GM23338 (cell line): Measurements from ENCODE around the gene PHACTR2. TPM values are rescaled to one million over a fixed set of nuclear protein-coding genes. Genes with fewer than 3 reads are reported as not detected.

Experiments
- ATAC-seq: fragments of 200-7000 bp; cut with Tn5 transposase; 3 replicates; pipeline ENCODE4 v1.9.1; 2020
- DNase-seq: peaks from one replicate; pipeline ENCODE4 v3.0.0-alpha.2; 2015; ENCODE audit warnings: low spot score
- H2AFZ ChIP-seq: fragments of 200-600 bp; sonication (generic); 2 replicates; pipeline ENCODE4 v1.8.0; 2016; ENCODE audit warnings: antibody characterized with exemption, mild to moderate bottlenecking, moderate library complexity
- H3F3A ChIP-seq: fragments of 200-600 bp; sonication (generic); replicated peaks from 2 replicates; pipeline ENCODE4 v1.8.0; 2017; ENCODE audit warnings: antibody characterized with exemption, mixed run types, low read depth
- H3K27ac ChIP-seq: fragments of 200-600 bp; sonication (generic); 2 replicates; pipeline ENCODE4 v1.6.1; 2016; ENCODE audit warnings: low read depth
- H3K27me3 ChIP-seq: fragments of 200-600 bp; sonication (generic); 2 replicates; pipeline ENCODE4 v1.8.0; 2016; ENCODE audit warnings: mild to moderate bottlenecking, mixed run types, moderate library complexity; ENCODE audit not compliant: insufficient read depth
- H3K36me3 ChIP-seq: fragments of 200-600 bp; sonication (generic); 2 replicates; pipeline ENCODE4 v1.8.0; 2016; ENCODE audit warnings: mild to moderate bottlenecking; ENCODE audit not compliant: insufficient read depth
- H3K4me1 ChIP-seq: fragments of 200-600 bp; sonication (generic); 2 replicates; pipeline ENCODE4 v1.8.0; 2016; ENCODE audit warnings: mild to moderate bottlenecking, moderate library complexity; ENCODE audit not compliant: insufficient read depth
- H3K4me2 ChIP-seq: fragments of 200-600 bp; sonication (generic); 2 replicates; pipeline ENCODE4 v1.7.1; 2017; ENCODE audit warnings: mixed run types
- H3K4me3 ChIP-seq: fragments of 200-600 bp; sonication (generic); 2 replicates; pipeline ENCODE4 v1.6.1; 2016; ENCODE audit warnings: mixed run types
- H3K79me2 ChIP-seq: fragments of 200-600 bp; sonication (generic); replicated peaks from 2 replicates; pipeline ENCODE4 v1.8.0; 2017; ENCODE audit warnings: mild to moderate bottlenecking; ENCODE audit not compliant: insufficient read depth
- H3K9me2 ChIP-seq: fragments of 200-600 bp; sonication (generic); 2 replicates; pipeline ENCODE4 v1.8.0; 2017; ENCODE audit not compliant: insufficient read depth
- H4K20me1 ChIP-seq: fragments of 200-600 bp; sonication (generic); replicated peaks from 2 replicates; pipeline ENCODE4 v1.8.0; 2017; ENCODE audit warnings: mild to moderate bottlenecking; ENCODE audit not compliant: insufficient read depth
- H3K27ac Mint-ChIP-seq: 2 replicates; pipeline ENCODE4 v1.8.0; 2020; ENCODE audit warnings: inconsistent platforms, mild to moderate bottlenecking, moderate library complexity, mixed read lengths
- H3K27me3 Mint-ChIP-seq: 3 replicates; pipeline ENCODE4 v1.8.0; 2022; ENCODE audit warnings: low read depth, mild to moderate bottlenecking, moderate library complexity, mixed read lengths, inconsistent platforms; ENCODE audit not compliant: insufficient read depth, poor library complexity
- H3K36me3 Mint-ChIP-seq: 3 replicates; pipeline ENCODE4 v1.8.0; 2021; ENCODE audit warnings: low read depth, mild to moderate bottlenecking, inconsistent platforms, moderate library complexity, mixed read lengths
- H3K4me1 Mint-ChIP-seq: 3 replicates; pipeline ENCODE4 v1.8.0; 2020; ENCODE audit warnings: mild to moderate bottlenecking, inconsistent platforms, mixed read lengths
- H3K4me3 Mint-ChIP-seq: 3 replicates; pipeline ENCODE4 v1.8.0; 2021; ENCODE audit warnings: moderate library complexity, mild to moderate bottlenecking, inconsistent platforms, mixed read lengths
- H3K9me3 Mint-ChIP-seq: 3 replicates; pipeline ENCODE4 v1.8.0; 2020; ENCODE audit warnings: moderate library complexity, mild to moderate bottlenecking, inconsistent platforms, mixed read lengths
- CREB1 ChIP-seq: fragments of 250-450 bp; sonication (Bioruptor Pico); IDR thresholded peaks from 2 replicates; pipeline ENCODE4 v1.5.0; 2020; ENCODE audit warnings: low read depth, mild to moderate bottlenecking, moderate library complexity
- CTCF ChIP-seq, 2 experiments: fragments of 200-600 bp in 1 of 2; sonication (generic) in 1 of 2; conservative IDR thresholded peaks; 2 replicates each; pipeline versions ENCODE4 v1.5.1 to v1.6.1; 2016 to 2017; ENCODE audit warnings: antibody characterized with exemption in 2 of 2, low read depth in 2 of 2, mild to moderate bottlenecking in 2 of 2, moderate library complexity in 1 of 2
- ETS1 ChIP-seq: IDR thresholded peaks from 2 replicates; pipeline ENCODE4 v1.6.1; 2016; ENCODE audit warnings: antibody characterized with exemption
- EZH2 ChIP-seq: fragments of 200-600 bp; sonication (generic); IDR thresholded peaks from one replicate; pipeline ENCODE4 v1.8.0; 2017; ENCODE audit warnings: antibody characterized with exemption, mild to moderate bottlenecking, low read depth; ENCODE audit not compliant: unreplicated experiment
- EZH2phosphoT487 ChIP-seq: fragments of 200-600 bp; sonication (generic); IDR thresholded peaks from one replicate; pipeline ENCODE4 v1.8.1; 2018; ENCODE audit warnings: antibody characterized with exemption; ENCODE audit not compliant: unreplicated experiment
- JUNB ChIP-seq: IDR thresholded peaks from one replicate; pipeline ENCODE4 v1.6.1; 2016; ENCODE audit warnings: antibody characterized with exemption; ENCODE audit not compliant: unreplicated experiment
- POLR2AphosphoS5 ChIP-seq: IDR thresholded peaks from 2 replicates; pipeline ENCODE4 v1.6.1; 2016; ENCODE audit warnings: antibody characterized with exemption, low read depth
- REST ChIP-seq: IDR thresholded peaks from one replicate; pipeline ENCODE4 v1.6.1; 2018; ENCODE audit warnings: antibody characterized with exemption; ENCODE audit not compliant: unreplicated experiment
- STAT1 ChIP-seq: IDR thresholded peaks from one replicate; pipeline ENCODE4 v1.6.1; 2016; ENCODE audit warnings: antibody characterized with exemption; ENCODE audit not compliant: unreplicated experiment
- ZNF114 ChIP-seq: fragments of 250-450 bp; sonication (Bioruptor Pico); IDR thresholded peaks from 2 replicates; pipeline ENCODE4 v1.5.0; 2020; ENCODE audit warnings: mild to moderate bottlenecking, moderate library complexity
- ZNF331 ChIP-seq: fragments of 250-450 bp; sonication (Bioruptor Pico); IDR thresholded peaks from 2 replicates; pipeline ENCODE4 v1.5.0; 2020; ENCODE audit warnings: low read depth, mild to moderate bottlenecking, moderate library complexity
- polyA plus RNA-seq: library from polyadenylated mRNA; unstranded; fragments of >200 nt; fragmentation: Nextera tagmentation; extraction: Ambion mirVana; gene quantifications from 2 replicates; pipeline ENCODE4 v1.2.1, GENCODE V29; 2016
- total RNA-seq: library from RNA; depleted of rRNA; stranded (reverse); fragments of >200 nt; shearing (Covaris generic); gene quantifications from 2 replicates; pipeline ENCODE4 v1.2.3, GENCODE V29; 2014

The PHACTR2 gene
- total and polyA plus RNA-seq, 2 experiments from 2014 or later = 67.7 to 105 TPM

- H3K27me3 ChIP-seq = no peaks in the 10 kb centered on the region
- no peak overlapping the region for H3K4me2 ChIP-seq
- H3K36me3 ChIP-seq = no peaks in the 10 kb centered on the region
- Mint-ChIP-seq H3K4me1 (peaks cover 65% of the 10 kb centered on the region), H3K27me3 (no peaks in the 10 kb centered on the region), H3K9me3 (no peaks in the 10 kb centered on the region), H3K4me3 (no peak overlapping the region), H3K36me3 (peaks cover 8% of the 10 kb centered on the region; the same call in 2 of the 3 replicates), H3K27ac (no peak overlapping the region)
- H3K27ac ChIP-seq = no peak overlapping the region
- H3K4me3 ChIP-seq = no peak overlapping the region
- no peak for DNase-seq
- no peaks in the 10 kb centered on the region for H3F3A ChIP-seq
- no peak for TF ChIP-seq ZNF114 (CRISPR knock-in tag)
- TF ChIP-seq POLR2AphosphoS5 = no peak
- no peak for TF ChIP-seq ETS1
- TF ChIP-seq EZH2 = no peak
- peaks cover 71% of the 10 kb centered on the region for H3K4me1 ChIP-seq
- 0 out of 2 replicates have a peak, but pooled peaks cover 3% of the 10 kb centered on the region for H3K9me2 ChIP-seq
- H2AFZ ChIP-seq = no peak overlapping the region
- no peaks in the 10 kb centered on the region for H4K20me1 ChIP-seq
- ATAC-seq = no peak
- peaks cover 95% of the 10 kb centered on the region for H3K79me2 ChIP-seq
These were observed 14.9 kb downstream of the PHACTR2 start for GRCh38 chr6:143692696-143693095.

GRCh38 chr6:143694013-143694412, 16.2 kb downstream of the PHACTR2 start:
- ATAC-seq (no peak), DNase-seq (no peak)
- no peak for TF ChIP-seq CREB1
- no peak for TF ChIP-seq ZNF114 (CRISPR knock-in tag)
- TF ChIP-seq JUNB = no peak
- TF ChIP-seq REST = no peak
- no peak for TF ChIP-seq ZNF331 (CRISPR knock-in tag)
- no peak for TF ChIP-seq STAT1
- TF ChIP-seq POLR2AphosphoS5 = no peak
- TF ChIP-seq EZH2phosphoT487 = no peak
- no peak for TF ChIP-seq CTCF (conservative IDR thresholded peaks at IDR 0.05; ENCODE audit: low read depth in 2 of 2)
- TF ChIP-seq EZH2 = no peak
- no peak overlapping the region for H3K27ac ChIP-seq
- H3K9me2 ChIP-seq = 0 out of 2 replicates have a peak, but pooled peaks cover 3% of the 10 kb centered on the region
- H3K27me3 ChIP-seq = no peaks in the 10 kb centered on the region
- no peak overlapping the region for H3K4me3 ChIP-seq
- no peaks in the 10 kb centered on the region for H4K20me1 ChIP-seq
- H3K4me3 Mint-ChIP-seq = no peak overlapping the region
- no peaks in the 10 kb centered on the region for H3K9me3 Mint-ChIP-seq
- H3K27me3 Mint-ChIP-seq = peaks cover 1% of the 10 kb centered on the region
- no peaks in the 10 kb centered on the region for H3F3A ChIP-seq
- peaks cover 94% of the 10 kb centered on the region for H3K79me2 ChIP-seq
- H3K27ac Mint-ChIP-seq = peak overlapping the region; percentile 45; the same call in 1 of the 2 replicates
- H3K4me1 ChIP-seq = peaks cover 74% of the 10 kb centered on the region
- H2AFZ ChIP-seq = no peak overlapping the region
- H3K4me1 Mint-ChIP-seq = peaks cover 60% of the 10 kb centered on the region
- H3K36me3 ChIP-seq = no peaks in the 10 kb centered on the region
- peaks cover 9% of the 10 kb centered on the region for H3K36me3 Mint-ChIP-seq
- H3K4me2 ChIP-seq = no peak overlapping the region
